ENCODE data around the gene PCYOX1L.

- TF ChIP-seq POLR2A (IDR thresholded peaks at IDR 0.05; ENCODE audit: low read length) (no peak), GATA1 (IDR thresholded peaks at IDR 0.05; ENCODE audit: low read depth, low read length) (no peak)
Measured at GRCh38 chr5:149364719-149365118, 6.9 kb downstream of the PCYOX1L start.

All from erythroblast (primary cell).